Immature natural killer cell (primary cell): ENCODE measurements around the gene DAPK3. TPM values are rescaled to one million over a fixed set of nuclear protein-coding genes. Genes with fewer than 3 reads are reported as not detected.
A peak's percentile ranks its signal among the peaks of the same experiment; 100 is the strongest.

Experiments
- DNase-seq, 3 donors: peaks; one replicate each; pipeline ENCODE4 v3.0.0; 2022; ENCODE audit warnings: mixed read lengths in 1 of 3
- H3K27ac Mint-ChIP-seq, 6 donors: one replicate each; pipeline ENCODE4 v1.8.0; 2020; ENCODE audit warnings: mixed read lengths in 6 of 6, mild to moderate bottlenecking in 5 of 6, inconsistent platforms in 4 of 6, moderate library complexity in 3 of 6
- H3K27me3 Mint-ChIP-seq, 3 donors: one replicate each; pipeline ENCODE4 v1.8.0; 2020 to 2021; ENCODE audit warnings: low read depth in 3 of 3, mild to moderate bottlenecking in 3 of 3, mixed read lengths in 3 of 3, moderate library complexity in 3 of 3, inconsistent platforms in 1 of 3
- H3K36me3 Mint-ChIP-seq, 3 donors: one replicate each; pipeline ENCODE4 v1.8.0; 2020; ENCODE audit warnings: mixed read lengths in 3 of 3, inconsistent platforms in 2 of 3, mild to moderate bottlenecking in 2 of 3
- H3K4me1 Mint-ChIP-seq, 2 donors: one replicate each; pipeline ENCODE4 v1.8.0; 2020; ENCODE audit warnings: inconsistent platforms in 2 of 2, mild to moderate bottlenecking in 2 of 2, mixed read lengths in 2 of 2, moderate library complexity in 1 of 2
- H3K4me3 Mint-ChIP-seq, 5 donors: one replicate each; pipeline ENCODE4 v1.8.0; 2020; ENCODE audit warnings: mild to moderate bottlenecking in 5 of 5, mixed read lengths in 5 of 5, inconsistent platforms in 3 of 5, moderate library complexity in 3 of 5
- H3K9me3 Mint-ChIP-seq, 6 donors: one replicate each; pipeline ENCODE4 v1.8.0; 2020; ENCODE audit warnings: mild to moderate bottlenecking in 6 of 6, mixed read lengths in 6 of 6, inconsistent platforms in 4 of 6, moderate library complexity in 3 of 6
- polyA plus RNA-seq, 3 donors: library from polyadenylated mRNA; unstranded; fragments of 300-500 nt; fragmentation: Illumina TruSeq; gene quantifications; one replicate each; pipeline ENCODE4 v1.2.3, GENCODE V29; 2021

Gene DAPK3
- 10 to 100 TPM; 28.3 to 45.3 (median 29.6) TPM for polyA plus RNA-seq

DNA sequence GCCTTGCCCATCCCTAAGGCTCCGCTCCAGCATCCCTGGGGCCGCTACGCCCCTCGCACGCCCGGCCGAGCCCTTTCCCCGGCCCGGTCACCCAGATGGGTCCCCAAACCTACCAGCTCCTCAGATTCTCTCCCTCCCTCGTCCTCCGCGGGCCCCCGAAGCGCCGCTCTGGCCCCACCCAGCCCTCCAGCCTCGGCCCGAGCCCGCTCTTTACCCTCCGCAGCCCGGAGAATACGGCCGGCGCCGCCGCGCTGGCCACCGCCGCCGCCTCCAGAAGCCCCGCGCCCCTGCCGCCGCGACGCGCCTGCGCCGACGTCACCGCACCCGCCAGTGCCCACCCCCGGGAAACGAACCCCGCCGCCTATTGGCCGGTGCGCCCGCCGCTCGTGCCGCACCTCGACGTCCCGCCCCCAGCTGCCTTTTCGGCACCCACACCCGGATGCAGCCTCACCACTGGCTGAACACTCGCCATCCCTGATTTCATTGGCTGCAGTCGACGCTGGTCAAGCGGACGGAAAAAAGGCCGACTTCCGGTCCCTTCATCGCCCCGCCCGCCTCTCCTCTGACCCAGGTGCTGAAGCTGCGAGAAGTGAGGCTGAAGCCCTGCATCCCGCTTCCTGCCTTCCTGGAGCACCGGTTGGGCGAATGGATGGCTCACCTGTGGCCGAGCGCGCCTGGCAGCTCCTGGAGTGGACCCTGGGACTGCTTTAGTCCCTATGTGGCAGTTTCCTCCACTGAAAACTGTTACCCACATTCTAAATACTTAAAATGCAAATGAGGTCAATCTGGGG is at the start of gene DAPK3:
Gene DAPK3 (minus strand): TSS at position 292 of the 791 bp plus-strand sequence. CDS start 1,364 bp downstream, outside the sequence.
- Mint-ChIP-seq H3K36me3 (peaks cover 0 to 12% (median 0%) of the 10 kb centered on the region in 3 donors), H3K4me1 (peaks cover 27 to 30% of the 10 kb centered on the region in 2 donors), H3K4me3 (peak within 1 kb of the TSS; percentile 87 to 91 (median 88)), H3K27me3 (peaks cover 3 to 15% (median 14%) of the 10 kb centered on the region in 3 donors), H3K9me3 (no peaks in the 10 kb centered on the region), H3K27ac (peak within 1 kb of the TSS; percentile 81 to 91 (median 84))
- DNase-seq, result peak; percentile 93

- DNase-seq, result no peak
- Mint-ChIP-seq H3K36me3 (peaks cover 0 to 3% (median 0%) of the 10 kb centered on the region in 3 donors), H3K4me3 (no peak overlapping the region), H3K27ac (no peak overlapping the region), H3K4me1 (peaks cover 8 to 11% of the 10 kb centered on the region in 2 donors), H3K9me3 (no peaks in the 10 kb centered on the region), H3K27me3 (peaks cover 0 to 7% (median 4%) of the 10 kb centered on the region in 3 donors)
Measured at GRCh38 chr19:4019578-4019977, 48.7 kb upstream of the DAPK3 start.

DNA sequence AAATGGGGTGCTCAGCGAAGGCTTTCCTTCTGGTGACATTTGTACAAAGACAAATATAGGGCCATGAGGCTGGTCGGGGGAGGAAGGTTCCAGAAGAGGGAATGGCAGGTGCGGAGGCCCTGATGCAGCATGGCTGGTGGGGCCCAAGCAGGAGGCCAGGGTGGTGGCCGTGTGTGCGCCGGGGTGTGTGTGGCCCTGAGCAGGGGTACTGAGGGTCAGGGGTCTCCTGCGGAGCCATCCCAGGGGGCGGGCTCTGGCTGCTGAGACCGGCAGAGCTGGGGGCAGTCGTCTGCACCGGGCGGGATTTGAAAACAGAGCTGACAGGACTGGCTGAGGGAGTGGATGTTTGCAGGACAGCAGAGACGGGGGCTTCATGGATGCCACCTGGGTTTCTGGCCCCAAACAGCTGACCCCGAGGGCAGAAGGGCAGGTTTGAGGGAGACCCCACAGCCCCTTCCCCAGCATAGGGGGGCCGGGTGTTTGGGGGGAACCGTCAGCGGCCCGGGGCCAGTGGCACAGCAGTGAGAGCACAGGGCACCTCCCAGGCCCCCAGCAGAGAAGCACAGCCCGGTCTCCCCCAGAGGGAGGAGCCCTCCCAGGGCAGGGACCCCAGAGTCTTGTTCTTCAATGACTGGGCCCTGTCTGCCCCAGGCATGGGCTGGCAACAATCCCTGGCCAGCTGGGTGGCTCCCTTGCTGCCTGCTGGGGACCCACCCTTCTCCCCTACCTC is 48.0 kb upstream of the DAPK3 start:
- Mint-ChIP-seq H3K4me3 (no peak overlapping the region), H3K27me3 (peaks cover 2 to 7% (median 2%) of the 10 kb centered on the region in 3 donors), H3K9me3 (no peaks in the 10 kb centered on the region), H3K27ac (no peak overlapping the region), H3K4me1 (peaks cover 8 to 12% of the 10 kb centered on the region in 2 donors), H3K36me3 (peaks cover 0 to 3% (median 0%) of the 10 kb centered on the region in 3 donors)
- no peak for DNase-seq

GRCh38 chr19:4018140-4018613 is 47.3 kb upstream of the DAPK3 start:
- Mint-ChIP-seq H3K36me3 (peaks cover 0 to 3% (median 0%) of the 10 kb centered on the region in 3 donors), H3K9me3 (no peaks in the 10 kb centered on the region), H3K4me1 (peaks cover 8 to 13% of the 10 kb centered on the region in 2 donors), H3K27ac (peak overlapping the region in 1 of 6 donors; percentile 24), H3K27me3 (peaks cover 2 to 7% (median 2%) of the 10 kb centered on the region in 3 donors), H3K4me3 (no peak overlapping the region)
- DNase-seq, result no peak

GRCh38 chr19:4016903-4017638 is 46.2 kb upstream of the DAPK3 start:
- peaks cover 8 to 17% of the 10 kb centered on the region in 2 donors for H3K4me1 Mint-ChIP-seq
- H3K9me3 Mint-ChIP-seq, result no peaks in the 10 kb centered on the region
- no peak overlapping the region for H3K4me3 Mint-ChIP-seq
- H3K27ac Mint-ChIP-seq, result no peak overlapping the region
- H3K27me3 Mint-ChIP-seq, result peaks cover 2 to 8% (median 2%) of the 10 kb centered on the region in 3 donors
- peaks cover 0 to 2% (median 0%) of the 10 kb centered on the region in 3 donors for H3K36me3 Mint-ChIP-seq
- no peak for DNase-seq

GRCh38 chr19:4016486-4016885 is 45.6 kb upstream of the DAPK3 start:
- Mint-ChIP-seq H3K27me3 (peaks cover 2 to 9% (median 2%) of the 10 kb centered on the region in 3 donors), H3K27ac (peak overlapping the region in 2 of 6 donors; percentile 17 to 88), H3K9me3 (no peaks in the 10 kb centered on the region), H3K4me1 (peaks cover 8 to 17% of the 10 kb centered on the region in 2 donors), H3K36me3 (no peaks in the 10 kb centered on the region), H3K4me3 (no peak overlapping the region)
- no peak for DNase-seq

- no peak for DNase-seq
- peaks cover 2 to 10% (median 2%) of the 10 kb centered on the region in 3 donors for H3K27me3 Mint-ChIP-seq
- H3K4me1 Mint-ChIP-seq, result peaks cover 8 to 21% of the 10 kb centered on the region in 2 donors
- no peak overlapping the region for H3K4me3 Mint-ChIP-seq
- H3K9me3 Mint-ChIP-seq, result no peaks in the 10 kb centered on the region
- H3K27ac Mint-ChIP-seq, result no peak overlapping the region
- H3K36me3 Mint-ChIP-seq, result no peaks in the 10 kb centered on the region
Measured at GRCh38 chr19:4015705-4016402, 45.0 kb upstream of the DAPK3 start.

- H3K4me1 Mint-ChIP-seq, result peaks cover 0 to 18% of the 10 kb centered on the region in 2 donors
- H3K27me3 Mint-ChIP-seq, result peaks cover 0 to 12% (median 2%) of the 10 kb centered on the region in 3 donors
- H3K27ac Mint-ChIP-seq, result no peak overlapping the region
- H3K9me3 Mint-ChIP-seq, result no peaks in the 10 kb centered on the region
- DNase-seq, result peak in 1 of 3 donors; percentile 24
- H3K4me3 Mint-ChIP-seq, result no peak overlapping the region
- no peaks in the 10 kb centered on the region for H3K36me3 Mint-ChIP-seq
Measured at GRCh38 chr19:4014541-4015491, 43.9 kb upstream of the DAPK3 start.

DNA sequence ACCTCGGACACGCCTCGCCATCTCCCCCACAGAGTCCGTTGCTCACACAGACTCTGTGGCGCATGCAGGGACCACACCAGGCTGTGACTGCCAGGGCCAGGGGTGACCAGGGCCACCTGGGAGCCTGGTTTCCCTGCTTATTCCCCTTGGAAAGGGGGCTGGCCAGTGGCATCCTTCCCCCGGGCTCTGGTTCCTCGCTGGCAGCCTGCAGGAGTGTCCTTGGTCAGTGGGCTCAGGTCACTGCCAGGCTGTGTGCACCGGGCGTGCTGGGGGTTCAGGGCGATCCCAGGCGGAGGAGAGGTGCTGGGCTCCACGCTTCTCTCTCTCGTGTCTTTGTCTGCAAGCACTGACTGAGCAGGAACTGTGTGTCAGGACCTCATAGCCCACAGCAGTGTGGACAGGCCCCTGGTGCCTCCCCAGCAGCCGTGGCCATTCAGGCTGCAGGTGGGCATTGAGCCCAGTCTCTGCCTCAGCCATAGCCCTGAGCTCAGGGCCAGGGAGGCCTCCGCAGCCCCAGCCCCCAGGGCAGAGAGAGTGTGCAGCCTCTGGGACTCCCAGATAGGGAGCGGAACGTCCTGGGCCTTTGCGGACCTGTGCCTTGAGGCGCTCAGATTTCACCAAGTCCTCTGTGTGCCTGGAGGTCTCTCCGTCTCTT is 43.1 kb upstream of the DAPK3 start:
- Mint-ChIP-seq H3K27ac (no peak overlapping the region), H3K27me3 (peaks cover 3 to 15% (median 7%) of the 10 kb centered on the region in 3 donors), H3K4me3 (no peak overlapping the region), H3K9me3 (no peaks in the 10 kb centered on the region), H3K4me1 (peaks cover 8 to 25% of the 10 kb centered on the region in 2 donors), H3K36me3 (no peaks in the 10 kb centered on the region)
- no peak for DNase-seq

DNA sequence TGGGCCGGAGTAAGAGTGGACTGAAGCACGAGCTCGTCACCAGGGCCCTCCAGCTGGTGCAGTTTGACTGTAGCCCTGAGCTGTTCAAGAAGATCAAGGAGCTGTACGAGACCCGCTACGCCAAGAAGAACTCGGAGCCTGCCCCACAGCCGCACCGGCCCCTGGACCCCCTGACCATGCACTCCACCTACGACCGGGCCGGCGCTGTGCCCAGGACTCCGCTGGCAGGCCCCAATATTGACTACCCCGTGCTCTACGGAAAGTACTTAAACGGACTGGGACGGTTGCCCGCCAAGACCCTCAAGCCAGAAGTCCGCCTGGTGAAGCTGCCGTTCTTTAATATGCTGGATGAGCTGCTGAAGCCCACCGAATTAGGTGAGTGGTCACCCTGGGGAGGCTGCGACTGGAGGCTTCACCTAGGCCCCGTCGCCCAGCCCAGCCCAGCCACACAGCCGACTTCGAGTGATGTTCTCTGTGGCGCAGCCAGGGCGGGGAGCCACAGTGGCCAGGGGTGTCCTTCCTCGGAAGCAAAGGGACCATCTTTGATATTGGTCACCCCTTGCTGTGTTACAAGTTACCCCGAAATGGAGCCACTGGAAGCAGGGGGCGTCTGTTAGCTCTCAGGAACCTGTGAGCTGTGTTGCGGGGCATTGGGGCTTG is 42.2 kb upstream of the DAPK3 start:
- H3K27me3 Mint-ChIP-seq, result peaks cover 7 to 21% (median 8%) of the 10 kb centered on the region in 3 donors
- DNase-seq, result no peak
- no peaks in the 10 kb centered on the region for H3K9me3 Mint-ChIP-seq
- H3K36me3 Mint-ChIP-seq, result no peaks in the 10 kb centered on the region
- peaks cover 16 to 30% of the 10 kb centered on the region in 2 donors for H3K4me1 Mint-ChIP-seq
- H3K4me3 Mint-ChIP-seq, result no peak overlapping the region
- H3K27ac Mint-ChIP-seq, result no peak overlapping the region
